Duodenal mucosa (tissue), 2 donors: ENCODE data around the gene PRPF38A.
A peak's percentile ranks its signal among the peaks of the same experiment; 100 is the strongest.
"Not testable (repeated sequence)": the region's sequence is repeated elsewhere in the genome, so short reads cannot be mapped to it uniquely, and the experiment has no call there.

Experiments used
- H3K27ac ChIP-seq: one replicate; pipeline ENCODE4 v1.7.0; 2013; ENCODE audit warnings: low read depth, low read length
- H3K27me3 ChIP-seq, 2 donors: one replicate each; pipeline ENCODE4 v1.7.0; 2013; ENCODE audit warnings: low read length in 2 of 2, control low read depth in 1 of 2; ENCODE audit not compliant: insufficient read depth in 2 of 2, control insufficient read depth in 1 of 2
- H3K36me3 ChIP-seq, 2 donors: one replicate each; pipeline ENCODE4 v1.7.0; 2013; ENCODE audit warnings: low read length in 2 of 2, control low read depth in 1 of 2; ENCODE audit not compliant: insufficient read depth in 2 of 2, control insufficient read depth in 1 of 2
- H3K4me1 ChIP-seq, 2 donors: one replicate each; pipeline ENCODE4 v1.7.0; 2013; ENCODE audit warnings: low read length in 2 of 2, control low read depth in 1 of 2; ENCODE audit not compliant: insufficient read depth in 2 of 2, control insufficient read depth in 1 of 2
- H3K4me3 ChIP-seq, 2 donors: one replicate each; pipeline ENCODE4 v1.7.0; 2013; ENCODE audit warnings: low read length in 2 of 2, low read depth in 1 of 2
- H3K9ac ChIP-seq, 2 donors: one replicate each; pipeline ENCODE4 v1.7.0; 2013; ENCODE audit warnings: low read length in 2 of 2, low read depth in 1 of 2
- H3K9me3 ChIP-seq, 2 donors: one replicate each; pipeline ENCODE4 v1.7.0; 2013; ENCODE audit warnings: low read length in 2 of 2, control low read depth in 1 of 2; ENCODE audit not compliant: control insufficient read depth in 1 of 2

The PRPF38A gene

DNA sequence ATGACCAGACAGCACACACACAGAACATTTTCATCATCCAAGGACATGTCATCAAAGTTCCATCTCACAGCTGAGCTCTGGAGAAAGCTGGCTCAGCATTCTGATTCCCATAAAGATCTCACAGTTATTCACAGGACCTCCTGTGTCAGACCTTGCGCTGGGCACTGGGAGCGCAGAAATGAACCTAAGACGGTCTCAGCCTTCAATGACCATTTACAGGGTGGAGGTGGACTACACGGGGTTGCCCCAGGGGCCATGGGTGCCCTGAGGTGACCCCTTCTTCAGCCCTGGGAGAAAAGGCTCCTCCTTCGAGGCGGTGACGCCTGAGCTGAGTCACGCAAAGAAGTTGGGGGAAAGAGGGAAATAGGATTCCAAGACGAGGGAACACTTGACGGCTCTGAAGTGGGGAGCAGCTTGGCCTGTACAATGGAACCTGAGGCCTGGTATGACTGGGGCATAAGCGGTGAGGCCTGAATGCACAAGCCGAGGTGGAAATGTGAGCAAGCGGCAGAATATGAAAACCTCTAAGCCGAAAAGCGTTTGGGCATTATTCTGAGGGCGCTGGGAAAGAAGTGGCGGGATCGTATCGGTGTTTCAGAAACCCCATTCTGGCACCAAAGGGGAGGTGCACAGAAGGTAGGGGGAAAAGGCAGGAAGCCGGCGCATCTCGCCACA lies 39.2 kb upstream of the PRPF38A start:
- Histone ChIP-seq H3K9ac (peak overlapping the region; percentile 89 to 96), H3K27ac (peak overlapping the region; percentile 74), H3K36me3 (peaks cover 20 to 31% of the 10 kb centered on the region in 2 donors), H3K4me3 (peak overlapping the region; percentile 91), H3K27me3 (no peaks in the 10 kb centered on the region), H3K9me3 (no peaks in the 10 kb centered on the region), H3K4me1 (peaks cover 16 to 21% of the 10 kb centered on the region in 2 donors)

DNA sequence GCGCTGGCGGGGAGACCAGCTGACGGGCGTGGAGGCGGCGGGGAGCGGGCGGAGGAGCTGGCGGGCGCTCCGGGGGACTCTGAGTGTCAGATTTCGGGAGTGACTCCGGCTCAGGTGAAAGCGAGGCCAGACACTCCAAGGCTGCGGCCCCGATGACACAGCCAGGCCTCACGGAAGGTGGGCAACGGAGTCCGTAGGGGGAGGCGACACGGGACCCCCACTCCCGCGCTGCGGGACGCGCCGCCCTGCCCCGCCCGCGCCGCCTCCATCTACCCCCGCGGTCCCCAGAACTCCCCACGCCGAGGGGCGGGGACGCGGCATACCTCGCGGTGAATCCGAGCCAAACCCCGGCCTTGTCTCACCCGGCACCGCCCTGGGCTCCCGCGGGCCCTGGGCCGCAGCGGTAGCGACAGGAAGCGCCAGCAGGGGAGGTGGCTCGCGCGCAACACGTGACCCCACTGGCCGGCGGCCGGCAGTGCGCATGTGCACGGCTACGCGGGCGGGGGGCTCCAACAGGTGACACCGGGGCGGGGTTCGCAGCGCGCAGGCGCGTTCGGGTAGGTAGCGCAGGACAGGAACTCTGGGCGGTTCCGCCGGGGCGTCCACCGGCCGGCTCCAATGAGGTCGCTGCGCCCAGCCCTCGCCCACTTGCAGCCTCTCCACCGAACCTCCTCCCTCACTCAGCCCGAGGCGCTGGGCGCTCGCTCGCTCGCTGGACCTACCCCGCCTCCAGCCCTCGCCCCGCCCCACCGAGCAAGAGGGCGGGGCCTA lies 38.5 kb upstream of the PRPF38A start, which contains the start of gene CC2D1B:
CC2D1B (minus strand) TSS at position 460 of the 771 bp plus-strand sequence. CDS start 1,585 bp downstream, outside the sequence.
- Histone ChIP-seq H3K4me1 (peaks cover 16 to 21% of the 10 kb centered on the region in 2 donors), H3K27ac (peak within 1 kb of the TSS; percentile 74), H3K9ac (peak within 1 kb of the TSS; percentile 89 to 96), H3K4me3 (peak within 1 kb of the TSS; percentile 91), H3K36me3 (peaks cover 13 to 24% of the 10 kb centered on the region in 2 donors), H3K9me3 (no peaks in the 10 kb centered on the region), H3K27me3 (no peaks in the 10 kb centered on the region)

DNA sequence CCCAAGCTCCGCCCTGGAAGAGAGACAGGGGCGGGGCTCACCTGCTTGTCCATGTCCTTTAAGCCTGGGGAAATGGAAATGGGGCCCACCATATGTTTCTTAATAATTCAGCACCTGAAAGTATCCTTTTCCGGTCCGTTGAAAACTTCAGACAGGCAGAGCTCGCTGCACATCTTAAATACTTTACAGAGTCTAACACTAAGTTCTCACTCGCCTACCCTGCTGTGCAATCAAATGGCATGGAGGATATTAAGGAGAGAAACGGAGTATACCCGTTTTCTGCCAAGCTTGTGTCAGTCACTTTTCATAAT lies 37.9 kb upstream of the PRPF38A start:
- Histone ChIP-seq H3K9ac (peak overlapping the region in 1 of 2 donors; percentile 5), H3K4me1 (peaks cover 16 to 21% of the 10 kb centered on the region in 2 donors), H3K4me3 (peak overlapping the region; percentile 91), H3K9me3 (no peaks in the 10 kb centered on the region), H3K36me3 (peaks cover 7 to 19% of the 10 kb centered on the region in 2 donors), H3K27me3 (no peaks in the 10 kb centered on the region), H3K27ac (peak overlapping the region; percentile 74)

DNA sequence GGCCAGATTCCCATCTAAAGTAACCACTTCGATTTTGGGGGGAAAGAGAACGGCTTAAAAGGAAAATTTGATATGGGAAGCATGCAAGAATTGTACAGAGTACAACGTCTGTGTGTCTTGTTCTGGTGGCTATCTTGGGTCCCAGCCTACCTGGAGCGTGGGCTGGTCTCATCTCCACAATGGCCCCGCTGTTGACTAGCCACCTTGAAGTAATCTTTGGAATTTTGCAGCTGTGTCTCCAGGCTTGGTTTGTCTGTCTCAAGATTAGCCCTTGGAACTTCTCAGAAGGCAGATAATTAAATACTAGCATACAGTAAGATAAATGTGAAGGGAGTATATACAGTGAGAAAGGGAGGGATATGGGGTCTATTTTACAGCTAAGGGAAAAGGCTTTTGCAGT lies 37.1 kb upstream of the PRPF38A start:
- Histone ChIP-seq H3K9ac (no peak overlapping the region), H3K4me1 (peaks cover 16 to 21% of the 10 kb centered on the region in 2 donors), H3K4me3 (no peak overlapping the region), H3K36me3 (peaks cover 0 to 12% of the 10 kb centered on the region in 2 donors), H3K9me3 (no peaks in the 10 kb centered on the region), H3K27ac (no peak overlapping the region), H3K27me3 (no peaks in the 10 kb centered on the region)

DNA sequence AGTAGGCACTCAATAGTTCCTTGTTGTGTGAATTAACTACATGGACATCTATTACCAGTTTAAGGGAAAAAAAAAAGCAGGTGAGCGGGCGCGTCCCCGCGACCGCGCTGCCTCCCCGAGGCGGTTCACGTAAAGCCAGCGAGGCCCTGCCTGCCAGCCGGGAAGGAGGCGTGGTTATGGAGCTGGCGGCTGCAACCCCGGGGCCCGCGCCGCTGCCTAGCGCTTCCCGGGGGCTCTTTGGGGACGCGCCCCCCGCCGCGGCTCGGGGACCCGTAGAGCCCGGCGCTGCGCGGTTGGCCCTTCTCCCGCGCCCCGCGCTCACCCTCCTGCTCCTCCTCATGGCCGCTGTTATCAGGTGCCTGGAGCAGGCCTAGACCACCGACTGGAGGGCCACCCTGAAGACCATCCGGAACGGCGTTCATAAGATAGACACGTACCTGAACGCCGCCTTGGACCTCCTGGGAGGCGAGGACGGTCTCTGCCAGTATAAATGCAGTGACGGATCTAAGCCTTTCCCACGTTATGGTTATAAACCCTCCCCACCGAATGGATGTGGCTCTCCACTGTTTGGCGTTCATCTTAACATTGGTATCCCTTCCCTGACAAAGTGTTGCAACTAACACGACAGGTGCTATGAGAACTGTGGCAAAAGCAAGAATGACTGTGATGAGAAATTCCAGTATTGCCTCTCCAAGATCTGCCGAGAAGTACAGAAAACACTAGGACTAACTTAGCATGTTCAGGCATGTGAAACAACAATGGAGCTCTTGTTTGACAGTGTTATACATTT lies 35.8 kb upstream of the PRPF38A start:
- H3K27me3 ChIP-seq = no peaks in the 10 kb centered on the region
- no peak overlapping the region for H3K27ac ChIP-seq
- peaks cover 0 to 5% of the 10 kb centered on the region in 2 donors for H3K36me3 ChIP-seq
- peak overlapping the region; percentile 53 to 74 for H3K9ac ChIP-seq
- peak overlapping the region; percentile 59 to 66 for H3K4me3 ChIP-seq
- no peaks in the 10 kb centered on the region for H3K9me3 ChIP-seq
- peaks cover 16 to 21% of the 10 kb centered on the region in 2 donors for H3K4me1 ChIP-seq

DNA sequence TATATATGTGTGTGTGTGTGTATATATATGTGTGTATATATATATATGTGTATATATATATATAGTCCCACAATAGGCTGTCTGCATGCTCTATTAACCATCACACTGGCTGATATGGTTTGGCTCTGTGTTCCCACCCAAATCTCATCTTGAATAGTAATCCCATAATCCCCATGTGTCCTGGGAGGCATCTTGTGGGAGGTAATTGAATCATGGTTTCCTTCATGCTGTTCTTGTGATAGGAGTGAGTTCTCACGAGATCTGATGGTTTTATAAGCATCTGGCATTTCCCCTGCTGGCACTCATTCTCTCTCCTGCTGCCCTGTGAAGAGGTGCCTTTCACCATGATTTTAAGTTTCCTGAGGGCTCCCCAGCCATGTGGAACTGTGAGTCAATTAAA lies 34.6 kb upstream of the PRPF38A start:
- not testable (repeated sequence) for H3K27me3 ChIP-seq, H3K36me3 ChIP-seq, H3K9me3 ChIP-seq, H3K9ac ChIP-seq, H3K4me3 ChIP-seq, H3K27ac ChIP-seq
- H3K4me1 ChIP-seq = peaks cover 10 to 12% of the 10 kb centered on the region in 2 donors

DNA sequence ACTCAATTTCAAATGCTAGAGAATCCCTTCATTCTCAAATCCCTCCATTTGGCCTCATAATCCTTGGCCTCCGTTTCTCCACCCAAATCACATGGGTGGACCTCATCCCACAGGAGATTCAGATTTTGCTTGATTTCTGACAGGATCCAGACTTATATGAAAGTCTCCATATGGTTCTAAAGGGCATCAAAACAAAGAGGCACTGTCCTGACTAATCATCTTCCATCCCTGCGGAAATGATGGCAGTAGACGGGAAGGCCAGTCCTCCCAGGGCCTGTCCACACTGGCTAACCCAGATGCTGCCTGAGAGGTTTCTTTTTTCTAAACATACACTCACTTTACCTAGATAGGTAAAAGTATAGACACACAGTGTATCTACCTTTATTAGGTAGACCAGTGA lies 19.0 kb upstream of the PRPF38A start:
- Histone ChIP-seq H3K9ac (no peak overlapping the region), H3K4me1 (no peaks in the 10 kb centered on the region), H3K4me3 (no peak overlapping the region), H3K27me3 (no peaks in the 10 kb centered on the region), H3K36me3 (peaks cover 5 to 32% of the 10 kb centered on the region in 2 donors), H3K27ac (no peak overlapping the region), H3K9me3 (no peaks in the 10 kb centered on the region)

DNA sequence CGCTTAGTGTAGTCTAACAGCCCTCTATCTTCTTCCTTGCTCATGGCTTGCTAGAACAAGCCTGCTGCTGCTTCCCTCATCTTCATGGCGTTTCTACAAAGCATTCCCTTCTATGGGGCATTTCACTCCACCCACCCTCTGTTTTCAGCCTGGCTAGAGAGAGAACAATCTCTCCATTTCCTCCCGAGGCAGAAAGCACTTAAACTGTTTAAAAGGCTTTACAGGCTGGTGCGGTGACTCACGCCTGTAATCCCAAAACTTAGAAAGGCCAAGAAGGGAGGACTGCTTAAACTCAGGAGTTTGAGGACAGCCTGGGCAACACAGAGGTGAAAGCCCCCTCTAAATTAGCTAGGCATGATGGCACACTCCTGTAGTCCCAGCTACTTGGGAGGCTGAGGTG lies 17.9 kb upstream of the PRPF38A start:
- H3K27me3 ChIP-seq = no peaks in the 10 kb centered on the region
- H3K27ac ChIP-seq = no peak overlapping the region
- peaks cover 5 to 32% of the 10 kb centered on the region in 2 donors for H3K36me3 ChIP-seq
- no peaks in the 10 kb centered on the region for H3K9me3 ChIP-seq
- no peaks in the 10 kb centered on the region for H3K4me1 ChIP-seq
- H3K4me3 ChIP-seq = no peak overlapping the region
- H3K9ac ChIP-seq = no peak overlapping the region

DNA sequence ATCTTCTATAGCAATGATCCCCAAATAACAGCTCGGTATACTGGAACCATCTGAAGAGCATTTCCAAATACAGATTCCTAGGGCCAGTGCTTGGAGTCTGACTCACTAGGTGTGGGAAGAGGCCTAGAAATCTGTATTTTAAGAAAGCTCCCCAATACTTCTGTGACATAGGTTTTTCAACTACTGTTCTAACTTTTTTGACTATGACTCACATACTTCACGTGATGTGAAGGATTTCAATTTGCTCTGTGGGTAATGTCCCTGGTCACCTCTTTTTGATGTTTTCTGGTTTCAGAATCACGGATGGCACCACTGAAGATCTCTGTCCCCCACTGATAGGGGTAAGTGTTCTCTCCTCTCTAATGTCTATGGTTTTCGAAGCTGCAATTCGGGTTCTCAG lies 11.2 kb upstream of the PRPF38A start:
- no peak overlapping the region for H3K27ac ChIP-seq
- H3K4me1 ChIP-seq = no peaks in the 10 kb centered on the region
- H3K4me3 ChIP-seq = no peak overlapping the region
- H3K9me3 ChIP-seq = no peaks in the 10 kb centered on the region
- peaks cover 0 to 6% of the 10 kb centered on the region in 2 donors for H3K36me3 ChIP-seq
- no peaks in the 10 kb centered on the region for H3K27me3 ChIP-seq
- no peak overlapping the region for H3K9ac ChIP-seq

DNA sequence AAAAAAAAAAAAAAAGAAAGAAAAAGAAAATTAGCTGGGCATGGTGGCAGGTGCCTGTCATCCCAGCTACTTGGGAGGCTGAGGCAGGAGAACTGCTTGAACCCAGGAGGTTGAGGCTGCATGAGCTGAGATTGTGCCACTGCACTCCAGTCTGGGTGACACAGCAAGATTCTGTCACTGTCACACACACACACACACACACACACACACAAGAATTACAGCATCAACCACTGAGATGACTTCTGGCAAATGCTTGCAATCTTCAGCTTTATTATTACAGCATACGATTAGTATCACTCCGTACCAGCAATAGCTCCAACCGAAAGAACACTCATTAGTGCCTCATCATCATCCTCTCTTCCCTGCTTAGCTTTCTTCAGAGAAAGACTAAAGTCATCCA lies 4.8 kb upstream of the PRPF38A start:
- H3K9me3 ChIP-seq = no peaks in the 10 kb centered on the region
- no peak overlapping the region for H3K4me3 ChIP-seq
- no peak overlapping the region for H3K9ac ChIP-seq
- no peak overlapping the region for H3K27ac ChIP-seq
- H3K36me3 ChIP-seq = peaks cover 0 to 6% of the 10 kb centered on the region in 2 donors
- H3K4me1 ChIP-seq = peaks cover 12 to 16% of the 10 kb centered on the region in 2 donors
- no peaks in the 10 kb centered on the region for H3K27me3 ChIP-seq
